Measurements from ENCODE around the gene AADAT.

AADAT gene

DNA sequence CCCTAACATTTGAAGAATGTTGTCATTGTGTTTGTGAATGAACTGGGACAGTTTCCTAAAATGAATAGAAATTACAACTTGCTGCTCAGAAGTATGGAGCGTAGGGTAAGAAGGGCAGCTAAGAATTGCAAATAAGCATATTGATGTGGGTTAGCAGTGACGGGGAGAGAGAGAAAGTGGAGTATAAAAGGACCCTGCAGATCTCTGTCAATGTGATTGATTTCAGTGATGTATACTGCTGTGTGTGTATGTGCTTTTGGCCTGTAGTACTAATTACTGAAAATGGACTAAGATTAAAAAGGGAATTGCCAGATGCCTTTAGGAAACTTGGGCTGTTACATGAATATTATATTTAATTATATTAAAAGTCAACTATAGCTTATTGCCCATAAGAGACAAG, 55.8 kb downstream of the AADAT start:
- no peak for DNase-seq (ENCODE audit: low read depth)

DNA sequence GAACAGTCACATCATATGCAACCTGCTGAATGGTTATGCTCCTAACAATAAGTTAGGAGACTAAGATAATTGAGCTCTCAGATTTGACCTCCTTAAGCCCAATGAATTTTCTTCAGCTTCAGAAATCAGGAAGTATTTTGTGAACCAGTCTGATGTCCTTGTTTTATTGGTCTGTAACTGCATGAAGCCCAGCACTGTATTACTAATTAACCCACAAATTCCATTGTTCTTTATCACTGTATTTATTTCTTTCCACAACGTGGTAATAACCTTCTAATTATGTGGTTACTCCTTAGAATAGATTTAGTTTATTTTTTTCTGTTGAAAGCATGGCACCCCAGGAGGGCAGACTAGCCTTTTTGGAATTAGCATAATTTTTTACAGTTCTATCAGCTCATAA, 59.6 kb downstream of the AADAT start:
- DNase-seq (ENCODE audit: low read depth) = no peak

DNA sequence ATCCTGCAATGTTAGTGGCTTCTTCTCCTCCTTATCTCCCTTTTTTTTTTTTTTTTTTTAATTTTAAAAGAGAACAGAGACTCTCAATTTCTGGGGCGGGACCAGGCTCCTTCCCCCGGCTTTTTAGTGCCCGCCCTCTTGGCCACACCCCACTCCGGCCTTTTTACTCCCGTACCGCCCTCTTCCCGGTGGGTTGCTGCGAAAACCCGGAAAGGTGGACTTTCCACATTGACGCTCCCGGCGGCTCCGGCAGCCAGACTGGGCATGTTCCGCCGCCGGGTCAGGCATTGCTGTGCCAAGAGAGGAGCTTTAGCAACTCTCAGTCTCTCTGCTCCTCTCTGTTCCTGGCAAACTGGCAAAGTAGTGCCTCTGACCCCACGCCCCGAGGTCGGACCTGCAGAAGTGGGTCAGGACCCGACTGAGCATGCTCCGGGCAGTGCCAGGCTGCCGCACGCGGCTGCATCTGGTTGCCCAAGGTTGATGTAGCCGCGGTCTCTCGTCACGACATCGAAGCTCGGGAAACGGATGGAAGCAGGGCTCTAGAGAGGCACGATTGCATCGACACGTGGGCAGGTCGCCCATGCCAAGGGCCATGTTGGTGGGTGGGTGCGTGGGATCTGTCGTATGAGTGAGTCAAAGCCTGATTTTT, 62.5 kb downstream of the AADAT start:
- DNase-seq (ENCODE audit: low read depth) = peak; percentile 93

DNA sequence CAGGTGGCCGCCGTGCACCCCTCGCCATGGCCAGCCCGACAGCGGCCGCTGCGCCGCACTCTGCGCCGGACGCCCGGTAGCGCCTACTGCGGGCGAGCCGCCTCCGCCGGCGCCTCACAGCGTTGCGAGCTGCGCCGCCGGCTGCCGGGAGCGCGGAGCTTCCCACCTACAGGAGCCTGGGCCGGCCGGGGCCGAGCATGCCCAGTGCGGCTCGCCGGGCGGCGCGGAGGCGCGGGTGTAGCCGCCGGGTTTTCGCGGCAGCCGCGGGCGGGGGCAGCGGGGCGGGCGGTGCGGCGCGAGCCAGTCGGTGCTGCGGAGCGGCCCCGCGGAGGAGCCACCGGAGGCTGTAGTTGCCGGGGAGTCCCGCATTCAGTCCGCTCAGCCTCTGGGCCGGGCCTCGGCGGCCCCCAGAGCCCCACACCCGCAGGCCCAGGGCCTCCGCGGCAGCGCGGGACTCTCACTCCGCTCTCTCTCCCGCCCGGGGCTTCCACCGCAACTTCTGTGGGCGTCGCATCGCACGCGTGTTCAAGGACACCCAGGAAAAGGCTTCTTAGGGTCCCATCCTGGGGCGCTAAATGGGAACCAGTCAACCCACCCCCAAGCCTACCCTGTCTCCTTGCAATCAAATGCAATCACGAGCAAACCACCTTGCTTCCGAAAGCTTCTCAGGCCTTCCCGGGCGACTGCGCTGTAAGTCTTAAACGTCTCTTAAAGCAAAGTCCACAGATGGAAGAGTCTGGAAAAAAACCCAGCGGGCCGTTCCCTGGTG, 63.3 kb downstream of the AADAT start, which contains the start of gene MFAP3L:
TSS of gene MFAP3L (minus strand) at position 143 of the 769 bp plus-strand sequence. CDS start 20,518 bp downstream, outside the sequence.
- DNase-seq (ENCODE audit: low read depth) = peak; percentile 82

DNA sequence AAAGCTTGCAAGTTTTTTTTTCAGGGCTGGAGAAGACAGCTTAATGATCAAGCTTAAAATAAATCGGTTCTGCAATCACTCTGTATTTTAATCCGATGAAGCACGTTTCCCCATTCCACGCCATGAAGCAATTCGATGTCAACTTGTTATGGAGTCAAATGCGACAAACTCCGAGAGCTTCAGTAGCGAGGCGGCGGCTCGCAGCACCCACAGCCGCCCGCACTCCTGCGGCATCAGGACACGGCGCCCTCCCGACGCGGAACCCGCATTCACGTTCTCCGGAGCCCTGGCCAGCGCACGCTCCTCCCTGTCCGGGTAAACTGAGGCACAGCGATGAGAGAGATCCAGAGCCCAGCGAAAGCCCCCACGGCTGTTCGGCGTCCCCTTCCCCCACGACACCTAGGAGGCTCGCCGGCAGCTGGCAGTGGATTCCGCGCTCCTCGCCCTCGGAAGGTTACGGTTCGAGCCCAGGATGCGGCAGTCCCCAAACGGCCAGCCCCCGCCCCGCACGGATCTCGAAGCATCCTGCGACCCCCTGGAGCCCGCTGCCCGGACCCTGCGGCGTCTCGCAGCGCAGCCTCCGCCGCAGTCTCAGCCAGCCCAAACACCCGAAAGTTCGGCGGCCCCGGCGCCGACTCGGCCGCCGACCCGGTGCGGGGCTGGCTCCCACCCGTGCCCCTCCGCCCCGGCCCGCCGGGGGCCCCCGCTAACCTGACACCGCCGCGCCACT, 64.1 kb downstream of the AADAT start:
- no peak for DNase-seq (ENCODE audit: low read depth)

GRCh38 chr4:170022211-170022610, 67.5 kb downstream of the AADAT start:
- DNase-seq (ENCODE audit: low read depth) = no peak

GRCh38 chr4:170017252-170017651, 72.5 kb downstream of the AADAT start:
- no peak for DNase-seq (ENCODE audit: low read depth)

DNA sequence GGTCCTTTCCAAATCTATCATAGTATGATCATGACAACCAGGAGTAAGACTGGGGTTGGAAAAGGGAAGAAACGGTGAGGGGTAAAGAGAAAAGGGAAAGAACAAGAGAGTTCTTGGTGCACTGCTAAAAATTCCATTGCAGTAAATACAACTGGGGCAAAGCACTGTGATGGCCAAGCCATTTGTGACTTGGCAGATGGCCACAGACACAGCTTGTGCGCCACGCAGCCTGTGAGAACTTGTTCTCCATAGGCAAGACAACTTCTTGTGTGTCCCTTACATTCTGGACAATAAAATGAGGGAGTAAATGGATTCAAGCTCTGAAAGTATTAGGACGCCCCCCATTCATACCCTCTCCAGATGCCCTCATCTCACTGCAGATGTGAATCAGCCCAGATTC, 74.5 kb downstream of the AADAT start:
- DNase-seq (ENCODE audit: low read depth) = no peak

- no peak for DNase-seq (ENCODE audit: low read depth)
Measured at GRCh38 chr4:170014359-170015011, 75.3 kb downstream of the AADAT start.

GRCh38 chr4:170012629-170012958, 77.2 kb downstream of the AADAT start:
- no peak for DNase-seq (ENCODE audit: low read depth)

DNA sequence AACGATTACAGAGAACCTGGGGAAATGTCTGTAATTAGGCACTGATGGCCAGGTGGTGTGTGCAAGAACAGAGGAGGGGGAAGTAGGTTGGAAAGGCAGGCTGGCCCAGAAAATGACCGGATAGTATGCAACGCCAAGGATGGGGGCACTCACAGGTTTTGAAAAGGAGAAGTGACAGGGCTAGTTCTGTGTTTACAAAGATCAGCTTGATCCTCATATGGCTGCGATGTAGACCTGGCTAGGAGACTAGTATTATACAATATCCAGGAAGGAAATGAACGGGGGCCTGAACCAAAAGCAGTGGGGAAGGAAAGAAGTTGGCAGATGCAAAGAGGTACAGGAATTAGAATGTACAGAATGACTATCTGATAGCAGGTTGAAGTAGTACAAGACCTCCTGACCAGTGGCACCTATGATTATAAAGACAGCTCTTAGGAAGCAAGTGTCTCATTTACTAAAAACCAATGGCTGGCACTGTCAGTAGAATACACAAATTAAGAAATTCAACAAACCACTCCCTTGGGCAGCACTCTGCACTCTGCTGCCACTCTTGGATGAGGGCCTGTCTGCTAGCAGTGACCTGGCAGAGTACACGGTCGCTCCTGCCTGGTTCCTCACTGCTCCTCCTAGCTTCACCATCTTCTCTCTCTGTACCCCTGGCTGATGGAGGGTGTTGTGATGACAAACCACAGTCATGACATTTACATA, 77.7 kb downstream of the AADAT start:
- DNase-seq (ENCODE audit: low read depth) = no peak

All from ELR (cell line).